ENCODE results near the gene LGSN.
A peak's percentile ranks its signal among the peaks of the same experiment; 100 is the strongest.

GRCh38 chr6:63352069-63352543, 32.3 kb upstream of the LGSN start:
- TF ChIP-seq ZNF207 (IDR thresholded peaks at IDR 0.05; ENCODE audit: borderline replicate concordance) (no peak), NFIC (IDR thresholded peaks at IDR 0.05; ENCODE audit: low read depth, low read length) (no peak), TCF12 (IDR thresholded peaks at IDR 0.05; ENCODE audit: low read depth, low read length) (no peak), MYC (IDR thresholded peaks at IDR 0.05; ENCODE audit: insufficient read depth, insufficient read length, insufficient replicate concordance, low read length, severe bottlenecking) (no peak)
- TF ChIP-seq, protein P1, sequence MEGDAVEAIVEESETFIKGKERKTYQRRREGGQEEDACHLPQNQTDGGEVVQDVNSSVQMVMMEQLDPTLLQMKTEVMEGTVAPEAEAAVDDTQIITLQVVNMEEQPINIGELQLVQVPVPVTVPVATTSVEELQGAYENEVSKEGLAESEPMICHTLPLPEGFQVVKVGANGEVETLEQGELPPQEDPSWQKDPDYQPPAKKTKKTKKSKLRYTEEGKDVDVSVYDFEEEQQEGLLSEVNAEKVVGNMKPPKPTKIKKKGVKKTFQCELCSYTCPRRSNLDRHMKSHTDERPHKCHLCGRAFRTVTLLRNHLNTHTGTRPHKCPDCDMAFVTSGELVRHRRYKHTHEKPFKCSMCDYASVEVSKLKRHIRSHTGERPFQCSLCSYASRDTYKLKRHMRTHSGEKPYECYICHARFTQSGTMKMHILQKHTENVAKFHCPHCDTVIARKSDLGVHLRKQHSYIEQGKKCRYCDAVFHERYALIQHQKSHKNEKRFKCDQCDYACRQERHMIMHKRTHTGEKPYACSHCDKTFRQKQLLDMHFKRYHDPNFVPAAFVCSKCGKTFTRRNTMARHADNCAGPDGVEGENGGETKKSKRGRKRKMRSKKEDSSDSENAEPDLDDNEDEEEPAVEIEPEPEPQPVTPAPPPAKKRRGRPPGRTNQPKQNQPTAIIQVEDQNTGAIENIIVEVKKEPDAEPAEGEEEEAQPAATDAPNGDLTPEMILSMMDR (IDR thresholded peaks at IDR 0.05 in 2 of 3, conservative IDR thresholded peaks at IDR 0.05 in 1 of 3; ENCODE audit: control insufficient read depth in 2 of 3, extremely low read depth in 1 of 3, insufficient read depth in 1 of 3, low read depth in 3 of 3, low read length in 3 of 3), result peak; percentile 49 to 77 (median 60); a peak in 5 of 6 replicates
